MM.1S (cell line): ENCODE results near the gene IFT74.

ENCODE experiments used
- EZH2 ChIP-seq: fragments of 300-600 bp; sonication (generic); optimal IDR thresholded peaks from 2 replicates; pipeline ENCODE3; 2017; ENCODE audit warnings: low read depth, mild to moderate bottlenecking, antibody characterized with exemption, low read length, mixed read lengths
- EZH2phosphoT487 ChIP-seq: fragments of 300-600 bp; sonication (generic); IDR thresholded peaks from 2 replicates; pipeline ENCODE4 v1.6.1; 2018; ENCODE audit warnings: antibody characterized with exemption, low read length

DNA sequence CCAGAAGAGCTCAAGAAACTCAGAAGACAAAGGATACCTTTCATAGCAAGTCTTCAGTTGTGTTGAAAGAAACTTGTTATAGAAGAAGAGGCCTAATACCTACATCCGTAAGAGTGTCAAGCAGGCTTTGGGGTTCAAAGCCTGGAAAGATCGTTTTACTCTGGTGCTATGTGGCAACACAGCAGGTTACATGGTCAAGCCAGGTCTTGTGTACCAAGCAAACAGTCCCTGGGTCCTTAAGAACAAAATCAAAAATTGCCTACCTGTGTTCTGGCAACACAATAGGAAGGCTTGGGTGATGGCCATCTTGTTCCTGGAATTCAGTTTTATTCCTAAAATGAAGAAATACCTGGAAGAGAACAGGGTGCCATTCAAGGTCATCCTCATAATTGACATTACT is 81.3 kb downstream of the IFT74 start:
- TF ChIP-seq EZH2, result no peak
- TF ChIP-seq EZH2phosphoT487, result no peak
